ENCODE data around the gene ROR2.

ROR2 gene

DNA sequence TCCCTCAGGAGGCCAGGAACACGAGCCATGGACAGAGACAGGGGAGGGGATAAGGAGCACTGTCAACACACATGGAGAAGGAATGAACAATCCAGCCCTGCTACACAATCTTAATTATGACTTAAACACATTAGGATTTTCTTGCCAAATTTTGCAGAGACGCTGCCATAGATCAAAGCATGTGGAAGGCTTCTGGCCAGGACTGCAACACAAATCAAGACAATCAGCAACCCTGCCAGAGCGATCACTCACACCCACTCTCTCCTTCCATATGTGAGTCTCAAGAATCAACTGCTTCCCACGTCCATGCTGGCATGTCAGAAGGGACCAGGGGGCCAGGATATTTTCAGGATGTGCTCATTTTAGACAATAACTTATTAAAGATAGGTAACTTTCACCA lies 85.6 kb downstream of the ROR2 start:
- no peak for DNase-seq

DNA sequence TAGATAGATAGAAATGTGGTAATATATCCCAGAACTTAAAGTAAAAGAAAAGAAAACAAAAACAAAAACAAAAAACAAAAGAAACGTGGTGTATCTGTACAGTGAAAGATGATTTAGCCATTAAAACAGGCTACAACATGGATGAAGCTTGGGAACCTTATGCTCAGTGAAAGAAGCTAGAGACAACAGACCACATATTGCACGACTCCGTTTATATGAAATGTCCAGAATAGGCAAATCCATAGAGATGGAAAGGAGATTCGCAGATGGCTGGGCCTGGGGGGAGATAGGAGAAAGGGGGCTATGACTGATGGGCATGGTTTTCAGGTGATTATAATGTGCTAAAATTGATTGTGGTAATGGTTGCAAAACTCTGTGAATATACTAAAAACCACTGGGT lies 86.6 kb downstream of the ROR2 start:
- DNase-seq = no peak

- no peak for DNase-seq
Observed at GRCh38 chr9:91858213-91859030, 91.6 kb downstream of the ROR2 start.

DNA sequence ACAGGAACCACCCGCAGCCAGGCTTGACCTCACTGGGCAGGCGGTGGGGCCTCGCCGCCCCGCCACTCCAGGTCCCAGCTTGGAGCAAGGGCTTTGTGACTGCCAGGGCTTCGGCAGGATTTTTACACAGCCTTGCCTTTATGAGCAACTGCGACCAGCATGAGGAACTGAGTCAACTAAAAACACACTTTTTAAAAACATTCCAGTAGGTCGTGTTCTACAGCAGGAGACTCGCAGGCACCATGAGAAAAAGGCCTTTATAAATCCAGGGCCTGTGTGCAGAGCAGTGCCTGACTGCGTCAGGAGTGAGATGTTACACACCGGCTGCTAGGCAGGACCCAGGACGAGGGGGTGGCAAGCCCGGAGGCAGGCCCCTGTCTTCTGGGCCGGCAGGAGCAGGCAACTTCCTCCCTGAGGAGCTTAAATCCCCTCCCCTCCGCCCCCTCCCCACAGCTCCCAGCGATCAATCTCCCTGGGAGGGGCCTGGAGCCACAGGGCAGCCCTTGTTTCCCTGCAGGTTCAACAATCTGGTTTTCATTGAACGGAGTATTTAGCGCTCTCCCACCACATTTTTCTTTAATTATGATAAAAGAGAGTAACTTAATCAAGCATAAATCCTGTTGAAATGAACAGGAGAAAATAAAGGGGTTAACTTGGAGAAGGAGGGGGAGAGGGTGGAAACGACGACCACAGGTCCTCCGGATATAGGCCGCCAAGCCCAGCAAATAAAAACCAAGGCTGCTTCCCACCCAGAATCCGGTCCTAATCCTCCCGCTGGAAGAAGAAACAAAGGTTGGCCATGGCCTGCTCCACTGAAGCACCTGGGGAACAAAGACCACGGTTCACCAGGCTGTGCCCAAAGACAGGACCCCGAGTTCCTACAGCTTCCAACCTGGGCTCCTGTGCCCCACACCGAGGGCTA lies 92.5 kb downstream of the ROR2 start:
- DNase-seq = no peak

DNA sequence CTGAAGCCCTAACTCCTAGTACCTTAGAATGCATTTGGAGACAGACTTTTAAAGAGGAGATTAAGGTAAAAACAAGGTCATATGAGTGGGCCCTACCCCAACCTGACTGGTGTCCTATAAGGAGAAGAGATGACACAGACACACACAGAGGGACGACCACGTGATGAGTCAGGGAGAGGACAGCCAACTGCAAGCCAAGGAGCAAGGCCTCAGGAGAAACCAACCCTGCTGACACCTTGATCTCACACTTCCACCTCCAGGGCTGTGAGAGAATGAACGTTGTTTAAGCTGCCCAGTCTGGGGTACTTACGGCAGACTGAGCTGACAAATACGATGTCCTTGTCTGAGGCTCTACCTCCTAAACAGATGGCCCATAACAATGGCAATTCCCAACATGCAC lies 93.6 kb downstream of the ROR2 start:
- no peak for DNase-seq

DNA sequence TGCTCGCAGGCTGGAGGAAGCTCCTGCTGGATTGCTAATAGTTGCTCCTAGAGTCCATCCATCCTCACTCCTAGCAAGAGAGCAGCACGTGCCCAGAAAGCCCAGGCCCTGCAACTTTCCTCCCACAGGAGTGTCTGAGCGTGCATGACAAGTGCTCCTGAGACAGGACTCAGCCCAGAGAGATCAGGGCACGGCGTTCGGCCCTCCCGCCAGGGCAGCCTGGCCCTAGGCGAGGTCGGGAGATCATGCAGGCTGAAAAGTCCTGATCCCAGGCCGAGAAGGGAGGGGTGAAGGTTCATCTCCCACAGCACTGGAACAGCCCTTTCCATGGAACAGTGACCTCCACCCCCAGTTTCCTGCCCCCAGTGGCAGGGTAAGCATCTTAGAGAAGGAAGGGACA lies 94.8 kb downstream of the ROR2 start:
- no peak for DNase-seq

- no peak for DNase-seq
Observed at GRCh38 chr9:91852801-91853347, 97.2 kb downstream of the ROR2 start.

DNA sequence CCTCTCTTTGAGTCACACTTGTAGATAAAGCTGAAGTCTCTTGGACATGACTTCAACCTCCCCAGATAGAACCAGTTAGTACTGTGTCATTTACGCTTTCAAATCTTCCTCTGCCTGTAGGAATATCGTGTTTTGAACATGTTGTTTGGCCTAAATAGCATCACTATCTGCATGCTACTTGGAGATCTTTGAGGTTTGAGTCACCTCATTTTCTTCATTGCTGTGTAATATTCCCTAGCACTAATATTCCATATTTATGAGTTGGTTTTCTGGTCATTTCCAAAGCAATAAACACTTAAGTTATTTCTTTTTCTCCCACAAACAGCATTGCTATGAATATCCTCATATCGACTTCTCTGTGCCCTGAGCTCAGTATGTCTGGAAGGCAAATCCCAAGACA lies 100.3 kb downstream of the ROR2 start:
- DNase-seq = no peak

GRCh38 chr9:91848146-91848545 lies 101.9 kb downstream of the ROR2 start:
- no peak for DNase-seq

DNA sequence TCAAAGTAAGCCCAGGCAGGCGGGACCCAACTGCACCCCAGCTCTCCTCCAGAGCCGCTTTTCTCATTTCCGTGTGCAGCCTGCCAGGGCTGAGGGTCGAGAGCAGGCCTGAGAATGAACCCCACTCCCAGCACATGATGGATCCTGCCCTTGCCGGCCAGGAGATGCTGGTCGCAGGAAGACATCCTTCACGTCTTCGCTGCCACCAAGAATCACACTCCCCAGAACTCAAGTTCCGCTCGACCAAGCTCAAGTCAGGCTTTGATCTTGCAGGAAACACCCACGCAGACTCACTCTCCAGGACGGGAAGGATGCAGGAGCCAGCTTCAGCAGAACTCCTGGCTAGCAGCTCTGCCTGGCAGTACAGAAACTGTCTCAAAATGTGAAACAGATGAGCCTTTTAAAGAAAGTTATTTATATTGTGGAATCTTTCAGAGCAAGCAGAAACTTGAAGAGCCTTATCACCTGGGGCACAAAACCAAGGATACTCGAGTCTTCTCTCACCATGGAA lies 102.4 kb downstream of the ROR2 start:
- DNase-seq = no peak

- no peak for DNase-seq
Observed at GRCh38 chr9:91845879-91846278, 104.1 kb downstream of the ROR2 start.

- no peak for DNase-seq
Observed at GRCh38 chr9:91844701-91845291, 105.2 kb downstream of the ROR2 start.

GRCh38 chr9:91844190-91844589 lies 105.8 kb downstream of the ROR2 start:
- no peak for DNase-seq

DNA sequence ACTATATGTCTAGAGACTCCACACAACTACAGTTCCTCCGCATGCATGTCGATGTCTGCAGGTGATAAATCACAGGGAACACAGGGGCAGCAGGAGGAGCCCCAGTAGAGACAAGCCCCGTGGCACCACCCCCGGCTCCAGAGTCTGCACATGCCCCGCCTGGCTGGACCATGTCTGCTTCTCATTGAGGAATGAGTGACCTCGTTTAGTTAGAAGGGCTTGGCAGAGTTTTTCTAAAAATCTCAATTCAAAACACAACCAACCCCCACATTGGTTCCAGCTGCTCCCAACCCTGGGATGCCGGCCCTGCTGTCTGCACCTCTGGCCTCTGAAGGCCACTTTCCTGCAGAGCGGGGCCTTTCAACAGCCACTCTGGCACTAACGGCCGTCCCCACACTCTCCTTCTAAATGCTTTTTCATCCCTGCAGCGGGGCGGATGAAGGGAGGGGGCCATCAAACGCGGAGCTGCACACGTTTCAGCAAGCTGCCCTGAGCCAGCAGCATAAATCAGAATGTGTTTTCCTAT lies 106.3 kb downstream of the ROR2 start:
- no peak for DNase-seq

DNA sequence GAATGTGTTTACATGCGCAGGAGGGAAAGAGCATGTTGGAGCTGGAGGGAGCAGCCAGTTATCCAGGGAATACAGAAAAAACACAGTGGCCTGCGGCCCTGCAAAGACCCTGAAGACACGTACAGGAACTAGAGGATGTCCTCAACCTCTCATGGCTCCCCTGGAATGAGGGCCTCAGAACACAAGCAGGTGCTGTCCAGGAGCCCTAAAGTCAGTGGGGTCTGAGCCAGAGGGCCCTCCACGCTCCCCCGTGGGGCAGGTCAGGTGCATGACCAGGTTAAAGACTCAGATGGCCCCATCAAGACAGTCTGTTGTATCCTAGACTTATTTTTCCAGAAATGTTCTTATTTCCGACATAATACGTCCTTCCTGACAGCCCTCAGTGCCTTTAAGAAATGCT lies 106.9 kb downstream of the ROR2 start:
- DNase-seq = no peak

DNA sequence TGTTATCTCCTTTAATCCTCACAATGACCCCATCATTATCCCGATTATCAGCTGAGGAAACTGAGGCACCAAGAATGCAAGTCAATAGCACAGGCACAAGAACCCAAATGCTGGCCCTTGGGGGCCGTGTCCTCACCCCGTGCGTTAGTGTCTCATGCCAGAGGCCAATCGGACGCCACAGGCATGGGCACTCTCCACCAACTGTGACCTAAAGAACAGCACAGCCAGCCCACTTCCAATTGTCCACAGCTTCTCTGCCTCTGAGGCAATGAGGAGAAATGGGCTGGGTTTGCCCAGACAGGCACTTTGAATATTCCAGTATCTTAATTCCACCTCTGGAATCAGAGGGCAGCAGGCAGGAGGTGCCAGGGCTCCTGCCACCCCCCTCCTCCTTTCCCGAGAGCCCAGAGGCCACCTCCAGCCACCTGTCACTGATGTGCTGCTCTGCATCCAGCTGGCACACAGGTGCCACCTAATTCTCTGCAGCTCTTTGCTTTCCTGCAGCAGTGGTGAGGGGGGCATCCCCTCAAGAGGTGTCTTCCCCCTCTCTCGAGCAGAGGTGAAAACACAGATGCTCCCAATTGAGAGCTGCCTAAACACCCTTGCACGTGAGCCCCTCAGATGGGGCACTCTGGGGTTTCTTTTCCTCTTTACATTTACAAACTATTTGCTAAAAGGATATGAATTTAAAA lies 107.5 kb downstream of the ROR2 start:
- DNase-seq = no peak

DNA sequence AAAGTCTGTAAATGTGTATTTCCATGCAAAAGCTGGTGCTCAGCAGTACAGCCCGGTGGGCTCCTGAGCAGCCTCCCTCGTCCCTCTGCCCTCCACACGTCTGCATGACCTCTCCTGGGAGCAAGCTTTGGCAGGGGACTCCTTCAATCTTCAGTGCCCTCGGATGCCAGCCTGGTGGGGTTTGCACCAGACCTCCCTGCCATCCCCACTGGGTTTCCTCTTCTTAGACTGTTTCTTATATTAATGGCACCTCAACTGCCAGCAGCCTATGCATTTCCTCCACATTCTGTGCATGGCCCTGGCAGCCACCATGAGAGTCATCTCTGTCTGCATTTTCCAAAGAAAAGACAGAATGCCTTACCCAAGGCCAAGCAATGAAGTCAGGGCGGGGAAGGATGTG lies 108.4 kb downstream of the ROR2 start:
- DNase-seq = no peak

DNA sequence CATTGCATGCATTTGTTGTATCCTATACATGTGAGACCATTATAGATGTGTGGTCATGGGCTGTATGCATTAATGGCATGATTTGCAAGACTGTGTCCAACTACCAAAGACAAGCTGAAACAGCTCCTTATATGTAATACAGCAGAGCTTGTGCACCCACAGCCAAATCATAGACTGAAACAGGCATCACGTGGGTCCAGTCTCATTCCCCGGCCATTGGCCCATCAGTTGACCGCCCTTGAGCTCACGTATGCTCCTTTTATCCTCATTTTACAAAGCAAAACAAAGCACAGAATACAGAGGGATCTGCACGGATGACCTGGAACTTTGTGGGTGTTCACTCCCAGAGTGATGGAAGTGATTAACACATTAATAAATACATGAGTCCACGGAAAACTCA lies 109.1 kb downstream of the ROR2 start:
- no peak for DNase-seq

DNA sequence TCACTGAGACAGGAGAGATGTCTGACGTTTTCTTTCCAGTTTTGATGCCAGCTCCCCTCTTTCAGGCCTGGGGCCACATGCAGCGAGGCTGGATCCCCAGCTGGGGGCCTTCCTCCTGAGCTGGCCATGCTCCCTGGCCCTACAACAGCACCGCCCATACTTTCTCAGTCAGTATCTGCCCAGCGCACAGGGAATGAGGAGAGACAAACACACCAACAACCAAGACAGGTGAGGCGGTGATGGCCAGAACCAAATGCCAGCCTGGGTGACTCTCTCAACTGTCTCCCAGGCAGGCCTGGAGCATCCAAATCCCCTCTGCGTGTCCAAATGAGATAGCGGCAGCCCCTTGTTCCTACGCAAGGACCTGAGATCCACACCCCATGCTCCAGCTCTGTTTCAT lies 109.6 kb downstream of the ROR2 start:
- DNase-seq = no peak

DNA sequence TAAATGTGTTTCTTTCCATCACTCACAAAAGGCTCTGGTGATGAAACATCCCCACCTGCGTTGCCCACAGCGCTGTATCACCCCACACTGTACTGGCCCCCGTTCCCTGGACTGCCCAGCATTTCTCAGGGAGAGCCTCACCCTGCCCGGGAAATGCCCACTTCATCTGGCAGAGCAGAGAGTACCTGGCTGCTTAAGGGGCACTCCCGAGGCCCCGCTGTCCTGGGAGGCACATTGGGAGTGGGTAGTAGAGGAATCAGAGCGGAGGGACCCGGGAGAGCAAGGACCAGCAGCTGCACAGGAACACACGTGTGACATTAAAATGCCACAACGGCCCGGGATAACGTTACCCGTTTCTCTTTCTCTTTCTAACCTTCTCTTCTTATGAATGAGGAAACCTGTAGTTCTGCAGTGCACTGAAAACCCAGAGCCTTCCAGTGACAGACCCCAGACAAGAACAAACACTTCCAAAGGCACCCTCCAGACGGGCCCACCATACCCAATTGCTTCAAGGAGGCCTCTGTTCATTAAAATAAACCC lies 110.0 kb downstream of the ROR2 start:
- DNase-seq = no peak

- DNase-seq = no peak
Observed at GRCh38 chr9:91837981-91838731, 111.9 kb downstream of the ROR2 start.

All from NCI-H146 (cell line).